HepG2 (cell line): ENCODE results near the gene SAC3D1. TPM values are rescaled to one million over a fixed set of nuclear protein-coding genes. Genes with fewer than 3 reads are reported as not detected.

Experiments
- ATAC-seq: fragments of 200-7000 bp; cut with Tn5 transposase; 3 replicates; pipeline ENCODE4 v1.9.1; 2020; ENCODE audit warnings: mild to moderate bottlenecking, moderate library complexity
- Bru-seq: library from RNA; stranded (reverse); fragments of 400-500 nt; gene quantifications from one replicate; lab custom pipeline; 2021; lab: Mats Ljungman, UMichigan
- BruChase-seq, 2 experiments: library from RNA; stranded (reverse); fragments of 400-500 nt; gene quantifications; one replicate each; lab custom pipeline; 2021; lab: Mats Ljungman, UMichigan
- BruUV-seq: library from RNA; stranded (reverse); fragments of 400-500 nt; replicated peaks from 2 replicates; lab custom pipeline; 2021; lab: Mats Ljungman, UMichigan
- CTCF ChIA-PET: fragments of 300-600 bp; formaldehyde crosslinking; extraction: SDS; loops from one replicate; lab custom pipeline; 2021; ENCODE audit warnings: low total read pairs, inconsistent platforms, low intra/inter-chr PET ratio; lab: Yijun Ruan, JAX
- POLR2A ChIA-PET: fragments of 350-600 bp; sonication (Branson Sonifier 250); formaldehyde crosslinking; loops from one replicate; lab custom pipeline; 2020; ENCODE audit warnings: antibody characterized with exemption, inconsistent platforms; lab: Yijun Ruan, JAX
- DNase-seq: peaks from one replicate; pipeline ENCODE4 v3.0.0-alpha.2; 2015; ENCODE audit warnings: low spot score
- FAIRE-seq: peaks from 3 replicates; lab custom pipeline; 2011; peaks lifted over from hg19 to GRCh38; lab: Jason Lieb, UNC
- H2AFZ ChIP-seq: one replicate; pipeline ENCODE4 v1.6.1; 2011; ENCODE audit warnings: low read length, inconsistent platforms
- H3K27ac ChIP-seq: fragments of 300-600 bp; 3 replicates; pipeline ENCODE4 v1.8.0; 2011; ENCODE audit warnings: mixed run types, mild to moderate bottlenecking, mixed read lengths, low read length, inconsistent platforms; ENCODE audit not compliant: insufficient read depth; ENCODE audit errors: extremely low read length
- H3K27me3 ChIP-seq, 2 experiments: fragments of 200-600 bp in 1 of 2; 2 replicates in 1 of 2; 3 replicates in 1 of 2; pipeline versions ENCODE4 v1.6.0 to v1.8.0; 2011; ENCODE audit warnings: low read length in 2 of 2, mild to moderate bottlenecking in 2 of 2, moderate library complexity in 2 of 2, inconsistent platforms in 1 of 2; ENCODE audit not compliant: insufficient read depth in 2 of 2, control insufficient read depth in 1 of 2
- H3K36me3 ChIP-seq, 2 experiments: fragments of 200-600 bp in 1 of 2; replicated peaks in 1 of 2; 2 replicates in 1 of 2; 3 replicates in 1 of 2; pipeline versions ENCODE4 v1.5.1 to v1.8.0; 2011; ENCODE audit warnings: low read length in 2 of 2, inconsistent platforms in 1 of 2; ENCODE audit not compliant: insufficient read depth in 2 of 2, control insufficient read depth in 1 of 2
- H3K4me1 ChIP-seq: 2 replicates; pipeline ENCODE4 v1.5.1; 2012; ENCODE audit warnings: low read length, inconsistent platforms; ENCODE audit not compliant: insufficient read depth
- H3K4me2 ChIP-seq: 2 replicates; pipeline ENCODE4 v1.6.0; 2011; ENCODE audit warnings: low read depth, low read length, inconsistent platforms
- H3K4me3 ChIP-seq, 3 experiments: fragments of 200-600 bp in 1 of 3; sonication (generic), shearing (Covaris generic) in 1 of 3; replicated peaks in 1 of 3; 2 replicates each; pipeline ENCODE4 v1.5.1; 2011 to 2016; ENCODE audit warnings: low read length in 3 of 3, inconsistent platforms in 2 of 3, low read depth in 2 of 3, mild to moderate bottlenecking in 2 of 3, control low read depth in 1 of 3, mixed read lengths in 1 of 3; ENCODE audit not compliant: insufficient read depth in 1 of 3
- H3K79me2 ChIP-seq: one replicate; pipeline ENCODE4 v1.6.1; 2011; ENCODE audit warnings: low read length, inconsistent platforms; ENCODE audit not compliant: insufficient read depth
- H3K9ac ChIP-seq: 2 replicates; pipeline ENCODE4 v1.6.0; 2011; ENCODE audit warnings: mild to moderate bottlenecking, low read depth, low read length, inconsistent platforms; ENCODE audit not compliant: insufficient read depth
- H3K9me3 ChIP-seq: 2 replicates; pipeline ENCODE4 v1.5.1; 2012; ENCODE audit warnings: mild to moderate bottlenecking, low read length
- H4K20me1 ChIP-seq: 2 replicates; pipeline ENCODE4 v1.6.0; 2011; ENCODE audit warnings: inconsistent platforms, mild to moderate bottlenecking, low read length, moderate library complexity; ENCODE audit not compliant: insufficient read depth
- ATM ChIP-seq: fragments of 450-650 bp; IDR thresholded peaks from 2 replicates; pipeline ENCODE4 v1.7.1; 2017; ENCODE audit warnings: mild to moderate bottlenecking, borderline replicate concordance
- BRCA1 ChIP-seq: sonication (generic); formaldehyde crosslinking; IDR thresholded peaks from 2 replicates; pipeline ENCODE4 v1.4.0; 2020; ENCODE audit warnings: missing genetic modification reagents
- MTA3 ChIP-seq: sonication (generic); formaldehyde crosslinking; IDR thresholded peaks from 2 replicates; pipeline ENCODE4 v1.4.0; 2020; ENCODE audit warnings: missing genetic modification reagents
- NR1H2 ChIP-seq: sonication (generic); formaldehyde crosslinking; IDR thresholded peaks from 2 replicates; pipeline ENCODE4 v1.8.1; 2022; ENCODE audit warnings: low read depth, missing genetic modification reagents, borderline replicate concordance
- ZHX1 ChIP-seq: sonication (generic); formaldehyde crosslinking; IDR thresholded peaks from 2 replicates; pipeline ENCODE4 v1.8.1; 2022; ENCODE audit warnings: low read depth, mild to moderate bottlenecking, missing genetic modification reagents
- ZNF142 ChIP-seq: sonication (generic); formaldehyde crosslinking; IDR thresholded peaks from 2 replicates; pipeline ENCODE4 v1.4.0; 2020; ENCODE audit warnings: missing genetic modification reagents
- ZNF317 ChIP-seq: sonication (generic); formaldehyde crosslinking; IDR thresholded peaks from 2 replicates; pipeline ENCODE4 v1.5.0; 2020; ENCODE audit warnings: mild to moderate bottlenecking, missing genetic modification reagents
- WGBS: methylation state at CpG from one replicate; pipeline ENCODE4 v1.1.6; 2017; ENCODE audit warnings: low lambda C conversion rate; 5-methylcytosine and 5-hydroxymethylcytosine counted together
- in situ Hi-C: cut with HindIII; loops from 2 replicates; pipeline ENCODE4 v1.10.0; 2017; ENCODE audit warnings: low pct_unique_long_range_greater_than_20kb; ENCODE audit not compliant: extremely low pct_ligation_motif_present
- intact Hi-C: fragments of 100-400 bp; cut with micrococcal nuclease; formaldehyde crosslinking; loops from one replicate; pipeline ENCODE4 v1.10.0; 2022; ENCODE audit not compliant: unreplicated experiment
- long read RNA-seq, 2 experiments: library from RNA in 1 of 2; library from polyadenylated mRNA in 1 of 2; stranded (forward) in 1 of 2; unstranded in 1 of 2; transcript quantifications; one replicate each; pipeline ENCODE4 v2.0.0, GENCODE V29; 2019 to 2022
- polyA minus RNA-seq, 3 experiments: library from RNA; depleted of rRNA, polyadenylated mRNA; stranded (reverse); fragments of >200 nt; gene quantifications; 2 replicates each; pipeline ENCODE4 v1.2.3, GENCODE V29; 2011; ENCODE audit warnings: low replicate concordance in 1 of 3
- polyA plus RNA-seq, 8 experiments: library from polyadenylated mRNA; depleted of rRNA in 3 of 8; stranded (reverse) in 7 of 8; unstranded in 1 of 8; fragments of >200 nt; fragmentation: Illumina TruSeq in 4 of 8; extraction: Trizol in 4 of 8; gene quantifications; 2 replicates each; pipeline versions ENCODE4 v1.2.1 to v1.2.3, GENCODE V29; 2011 to 2016; ENCODE audit warnings: low read depth in 4 of 8, missing spikeins in 1 of 8, mixed read lengths in 1 of 8; ENCODE audit not compliant: insufficient read depth in 1 of 8
- total RNA-seq, 5 experiments: library from RNA; depleted of rRNA; stranded (reverse); fragments of >200 nt; fragmentation: Illumina TruSeq; extraction: Trizol; gene quantifications; 2 replicates each; pipeline ENCODE4 v1.2.3, GENCODE V29; 2016; ENCODE audit warnings: low read depth in 1 of 5

SAC3D1 gene
- total RNA-seq (2016; rRNA removed; fragmentation: Illumina TruSeq; extraction: Trizol) (33.2 and 36.3 TPM in 2 replicates), polyA plus RNA-seq (2011; rRNA removed) (7.4 and 8.9 TPM in 2 replicates), polyA minus RNA-seq (2011; rRNA and poly(A)+ RNA removed; ENCODE audit: low replicate concordance) (16.9 and 20.3 TPM in 2 replicates), Bru-seq, nascent RNA (percentile 61 among the genes with signal in this experiment), BruChase-seq, experiment 1, labeled RNA remaining after a 6-hour chase (percentile 66 among the genes with signal in this experiment), BruChase-seq, experiment 2, labeled RNA remaining after a 2-hour chase (percentile 61 among the genes with signal in this experiment)
- total RNA-seq (2016; cell fraction: cytosol; rRNA removed; fragmentation: Illumina TruSeq; extraction: Trizol; ENCODE audit: low read depth): 17.6 and 24.5 TPM in 2 replicates
- total RNA-seq (2016; cell fraction: insoluble cytoplasmic fraction; rRNA removed; fragmentation: Illumina TruSeq; extraction: Trizol): 27.9 and 37.1 TPM in 2 replicates
- total RNA-seq (2016; cell fraction: membrane; rRNA removed; fragmentation: Illumina TruSeq; extraction: Trizol): 28.3 and 36.0 TPM in 2 replicates
- 15.6 and 16.8 TPM in 2 replicates for total RNA-seq (2016; cell fraction: nucleus; rRNA removed; fragmentation: Illumina TruSeq; extraction: Trizol)
- polyA plus RNA-seq (2011; cell fraction: cytosol; rRNA removed): 10.6 and 22.0 TPM in 2 replicates
- polyA plus RNA-seq (2011; cell fraction: nucleus; rRNA removed): 12.6 and 14.5 TPM in 2 replicates
- 7.4 and 9.2 TPM in 2 replicates for polyA plus RNA-seq (2012)
- 17.6 and 24.3 TPM in 2 replicates for polyA plus RNA-seq (2016; cell fraction: cytosol; fragmentation: Illumina TruSeq; extraction: Trizol; ENCODE audit: low read depth)
- polyA plus RNA-seq (2016; cell fraction: insoluble cytoplasmic fraction; fragmentation: Illumina TruSeq; extraction: Trizol; ENCODE audit: low read depth): 34.5 and 41.1 TPM in 2 replicates
- polyA plus RNA-seq (2016; cell fraction: membrane; fragmentation: Illumina TruSeq; extraction: Trizol; ENCODE audit: low read depth): 30.7 and 35.8 TPM in 2 replicates
- polyA plus RNA-seq (2016; cell fraction: nucleus; fragmentation: Illumina TruSeq; extraction: Trizol; ENCODE audit: insufficient read depth, low read depth): 28.3 and 35.8 TPM in 2 replicates
- 9.3 and 12.0 TPM in 2 replicates for polyA minus RNA-seq (2011; cell fraction: cytosol; rRNA and poly(A)+ RNA removed)
- polyA minus RNA-seq (2011; cell fraction: nucleus; rRNA and poly(A)+ RNA removed): 3.4 and 3.6 TPM in 2 replicates
- long read RNA-seq, experiment 1, transcript SAC3D1-203 (3 exons, 1,366 nt): minor isoform, 5 of 59 reads
- long read RNA-seq, experiment 1, transcript SAC3D1-201 (2 exons, 1,566 nt): major isoform, 48 of 59 reads
- long read RNA-seq, experiment 1, partial matches to known transcripts: 4 of 59 reads
- long read RNA-seq, experiment 1, other reads (novel, unspliced or antisense): 1 of 59 reads
- long read RNA-seq, experiment 2, transcript SAC3D1-203 (3 exons, 1,366 nt): minor isoform, 13 of 119 reads
- long read RNA-seq, experiment 2, transcript SAC3D1-201 (2 exons, 1,566 nt): major isoform, 95 of 119 reads
- long read RNA-seq, experiment 2, partial matches to known transcripts: 3 of 119 reads
- long read RNA-seq, experiment 2, other reads (novel, unspliced or antisense): 2 of 119 reads

GRCh38 chr11:65040847-65041622, at the start of gene SAC3D1:
TSS of gene SAC3D1 (plus strand) at chr11:65041210. CDS start at chr11:65041293, 83 bp downstream.
- peak within 1 kb of the TSS; percentile 83 for H3K4me2 ChIP-seq
- peak within 1 kb of the TSS; percentile 66 for H2AFZ ChIP-seq
- CTCF ChIA-PET: no interaction called here
- no TSS peak for BruUV-seq
- H3K27me3 ChIP-seq: no peaks in the 10 kb centered on the region
- H3K79me2 ChIP-seq: peaks cover 10% of the 10 kb centered on the region
- intact Hi-C loops: loop anchor here (1.0 kb wide), 1 partner anchor 14 kb away; the partner anchor contains the start of gene SNX15
- peaks cover 15 to 38% of the 10 kb centered on the region in 2 experiments; a peak in 4 of 5 replicates for H3K36me3 ChIP-seq
- peaks cover 24% of the 10 kb centered on the region for H3K4me1 ChIP-seq
- peak; percentile 87 for FAIRE-seq
- DNase-seq: peak; percentile 95
- 3% methylated on average over 12 of the region's 91 CpGs for WGBS
- peak within 1 kb of the TSS; percentile 76 to 89 (median 81) for H3K4me3 ChIP-seq
- in situ Hi-C loops: no loop called here
- POLR2A ChIA-PET: interaction anchor here (0.6 to 3.8 kb wide), 22 partner anchors 9 to 225 kb away, joined by 3 to 39 read pairs (median 5); partner anchors contain the start of genes ARL2, FAU, MRPL49 and NAALADL1
- H3K27ac ChIP-seq: peak within 1 kb of the TSS; percentile 87
- ATAC-seq: peak; percentile 94
- no peaks in the 10 kb centered on the region for H3K9me3 ChIP-seq
- peak within 1 kb of the TSS; percentile 78 for H3K9ac ChIP-seq
- no peaks in the 10 kb centered on the region for H4K20me1 ChIP-seq
- TF ChIP-seq ZNF142 (CRISPR knock-in tag) (no peak; the same call in 1 of the 2 replicates), BRCA1 (CRISPR knock-in tag) (0 out of 2 replicates have a peak, but pooled peaks have one; percentile 35), ZHX1 (CRISPR knock-in tag) (0 out of 2 replicates have a peak, but pooled peaks have one; percentile 15), ATM (no peak), NR1H2 (CRISPR knock-in tag) (no peak), MTA3 (CRISPR knock-in tag) (no peak), ZNF317 (CRISPR knock-in tag) (peak; percentile 76; the same call in 1 of the 2 replicates)
